Non-pigmented ciliary epithelial cell (primary cell): ENCODE data around the gene MAST4.

Experiments used
- DNase-seq: peaks from one replicate; pipeline ENCODE4 v3.0.0-alpha.2; 2010; ENCODE audit warnings: low read depth

MAST4 gene

DNA sequence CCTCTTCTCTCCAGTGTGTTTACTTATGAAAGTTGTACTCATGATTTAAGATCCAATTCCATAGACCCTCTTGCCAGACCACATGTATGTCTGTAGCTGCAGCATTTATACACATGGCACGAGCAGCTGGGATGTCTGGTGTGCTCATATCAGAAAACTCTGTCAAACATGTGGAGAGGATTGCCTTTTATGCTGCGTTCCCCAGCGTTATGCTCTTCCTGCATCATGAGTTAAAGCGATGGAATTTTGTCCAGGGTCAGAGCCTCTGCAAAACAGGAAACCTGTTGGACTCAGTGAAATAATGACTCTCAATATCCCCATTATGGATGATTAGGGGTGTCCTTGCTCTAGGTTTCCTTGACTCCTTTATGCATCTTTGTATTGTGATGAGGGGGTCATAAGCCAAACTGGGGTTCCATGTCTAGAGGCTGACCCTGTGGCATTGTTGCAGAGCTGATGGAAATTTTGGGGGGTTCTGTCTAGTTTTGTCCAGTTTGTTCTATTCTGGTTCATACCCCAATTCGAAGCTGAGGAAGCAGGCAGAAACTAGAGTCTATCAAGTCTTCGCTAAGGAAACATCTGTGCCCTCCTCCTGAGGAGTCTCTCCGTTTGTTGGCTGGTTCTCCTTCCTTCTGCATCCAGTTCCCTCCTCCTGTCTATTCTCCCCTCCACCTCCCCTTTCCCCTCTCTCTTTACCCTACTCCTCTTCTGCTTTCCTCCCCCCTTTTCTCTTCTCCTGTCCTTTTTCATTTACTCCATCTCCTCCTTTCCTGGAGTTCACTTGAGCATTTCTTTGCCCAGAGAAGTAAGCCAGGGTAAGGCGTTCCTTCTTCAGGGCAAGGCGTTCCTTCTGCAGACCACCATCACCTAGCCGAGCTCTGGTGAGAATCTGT lies 252.8 kb downstream of the MAST4 start:
- DNase-seq, result no peak

DNA sequence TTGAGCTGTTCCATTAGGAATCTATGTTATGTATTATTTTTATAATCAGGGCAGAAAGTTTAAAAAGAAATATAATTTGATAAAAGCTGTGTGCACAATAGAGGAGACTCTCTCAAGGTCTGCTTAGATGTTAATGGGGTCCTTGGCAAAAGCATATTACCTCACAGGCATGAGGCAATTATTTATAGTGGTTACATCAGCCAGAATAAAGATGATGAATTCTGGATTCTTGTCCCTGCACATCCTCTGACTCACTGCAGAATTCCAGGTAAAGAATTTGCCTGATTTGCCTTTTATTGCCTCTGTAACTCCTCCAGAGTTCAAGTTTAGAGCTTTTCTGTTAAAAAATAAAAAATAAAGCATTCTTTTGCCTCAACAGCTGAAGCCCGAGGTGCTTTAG lies 253.6 kb downstream of the MAST4 start:
- DNase-seq, result no peak

GRCh38 chr5:66850354-66851075 lies 254.3 kb downstream of the MAST4 start:
- no peak for DNase-seq

GRCh38 chr5:66851306-66851705 lies 255.1 kb downstream of the MAST4 start:
- DNase-seq, result no peak

DNA sequence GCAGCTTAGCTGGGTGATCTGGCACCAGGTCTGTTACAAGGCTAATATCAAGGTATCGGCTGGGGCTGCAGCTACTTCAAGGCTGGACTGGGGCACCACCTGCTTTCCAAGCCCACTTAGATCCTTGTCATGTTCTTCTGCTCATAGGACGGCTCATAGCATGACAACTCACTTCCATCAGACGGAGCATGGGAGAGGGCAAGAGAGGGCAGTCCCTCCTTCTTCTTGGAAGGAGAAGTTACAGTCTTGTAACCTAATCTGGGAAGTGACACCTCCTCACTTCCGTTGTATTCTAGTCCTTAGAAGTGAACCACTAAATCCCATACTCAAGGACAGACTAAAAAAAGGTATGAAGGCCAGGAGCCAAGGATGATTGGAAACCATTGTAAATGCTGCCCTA lies 258.2 kb downstream of the MAST4 start:
- DNase-seq, result no peak

GRCh38 chr5:66856041-66856805 lies 260.0 kb downstream of the MAST4 start:
- DNase-seq, result no peak

DNA sequence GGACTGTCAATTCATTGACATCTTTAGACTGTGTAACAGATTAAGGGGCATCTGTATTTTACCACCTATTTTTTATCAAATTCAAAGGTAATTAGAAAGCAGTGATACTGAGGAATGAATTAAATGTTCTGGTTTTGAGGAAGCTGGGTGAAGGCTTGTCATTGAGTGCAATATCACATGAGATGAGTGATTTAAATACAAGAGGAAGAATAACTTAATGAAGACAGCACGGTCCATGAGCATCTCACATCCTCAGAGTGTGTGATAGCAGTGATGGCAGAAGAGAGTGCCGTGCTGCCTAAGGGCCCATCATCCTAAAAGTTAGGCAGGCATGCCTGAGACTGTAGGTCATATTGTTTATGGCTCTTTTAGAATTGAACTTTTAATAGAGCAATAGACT lies 263.3 kb downstream of the MAST4 start:
- no peak for DNase-seq

DNA sequence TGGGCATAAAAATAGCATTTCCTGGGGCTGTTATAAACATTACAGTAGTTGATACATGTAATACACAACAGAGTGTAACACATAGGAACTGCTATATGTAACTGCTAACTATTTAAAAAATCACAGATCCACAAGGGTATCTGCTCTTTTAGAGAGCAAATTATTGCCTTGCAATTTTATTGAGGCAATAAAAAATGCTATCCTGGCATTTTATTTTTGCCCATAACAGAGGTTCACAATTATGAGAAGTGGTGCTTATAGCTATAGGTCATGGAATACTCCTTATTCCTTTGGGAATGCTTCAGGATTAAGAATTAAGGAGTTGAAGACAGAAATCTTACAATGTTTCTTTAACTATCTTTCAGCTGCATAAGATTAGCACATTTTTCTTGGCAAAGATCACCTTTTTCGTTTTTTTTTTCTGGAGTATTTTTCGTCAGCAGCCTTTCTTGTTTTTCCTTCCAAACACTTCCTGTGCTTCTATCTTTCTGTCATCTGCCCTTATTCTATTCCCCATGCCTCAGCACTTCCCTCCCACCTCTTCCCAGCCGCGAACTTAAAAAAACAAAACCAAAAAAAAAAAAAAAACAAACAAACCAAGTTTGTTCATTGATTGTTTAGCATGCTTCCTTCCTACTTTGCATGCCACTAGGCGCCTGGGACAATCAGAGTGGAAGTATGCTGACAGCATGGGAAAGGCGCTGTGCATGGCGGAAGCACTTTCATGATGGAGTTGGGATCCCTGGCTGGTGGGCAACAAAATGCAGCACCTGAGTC lies 264.2 kb downstream of the MAST4 start:
- no peak for DNase-seq

GRCh38 chr5:66861402-66861801 lies 265.2 kb downstream of the MAST4 start:
- DNase-seq, result no peak

- no peak for DNase-seq
Measured at GRCh38 chr5:66862020-66862419, 265.8 kb downstream of the MAST4 start.

- no peak for DNase-seq
Measured at GRCh38 chr5:66863243-66864170, 267.3 kb downstream of the MAST4 start.

DNA sequence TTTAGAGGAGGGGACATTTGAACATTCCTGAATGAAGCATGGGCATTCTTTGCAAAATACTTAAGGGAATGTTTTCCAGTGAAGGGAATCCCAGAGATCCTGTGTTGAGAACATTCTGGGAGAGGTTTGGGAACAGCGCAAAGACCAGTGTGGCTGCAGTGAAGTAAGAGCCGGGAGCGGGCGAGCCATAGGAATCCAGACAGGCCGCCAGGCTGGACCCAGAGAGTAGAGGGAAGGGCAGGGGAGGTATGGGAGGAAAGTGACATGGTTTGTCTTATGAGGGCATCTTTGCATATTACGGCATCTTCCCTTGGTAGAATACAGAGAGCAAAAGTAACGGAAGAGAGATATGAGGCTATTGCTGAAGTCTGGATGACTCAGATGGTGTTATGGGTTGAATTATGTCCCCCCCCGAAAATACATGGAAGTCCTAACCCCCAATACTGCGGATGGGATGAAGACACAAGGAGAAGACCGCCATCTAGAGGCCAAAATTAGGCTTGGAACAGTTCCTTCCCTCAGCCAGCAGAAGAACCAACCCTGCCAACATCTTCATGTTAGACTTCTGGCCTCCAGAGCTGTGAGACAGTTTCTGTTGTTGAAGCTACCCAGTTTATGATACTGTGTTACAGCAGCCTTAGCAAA lies 268.2 kb downstream of the MAST4 start:
- peak; percentile 44 for DNase-seq

GRCh38 chr5:66867618-66868322 lies 271.6 kb downstream of the MAST4 start:
- no peak for DNase-seq

DNA sequence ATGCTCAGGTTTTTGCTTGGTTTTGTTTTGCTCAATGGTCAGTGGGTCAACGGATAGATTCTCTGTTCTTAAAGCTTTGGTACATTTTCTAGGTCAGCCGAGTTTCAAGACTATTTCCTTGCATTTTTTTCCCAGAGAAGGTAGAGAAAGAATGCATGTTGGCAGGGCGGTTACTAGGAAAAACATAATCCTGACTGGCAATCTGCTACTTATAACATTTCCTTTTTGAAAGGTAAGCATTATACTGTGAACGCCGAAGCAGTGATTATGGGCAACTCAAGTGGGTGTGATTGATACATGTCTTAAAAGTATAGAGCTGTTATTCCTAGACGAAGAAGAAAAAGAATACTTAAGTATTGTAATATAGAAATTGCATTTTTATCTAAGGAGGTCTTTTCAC lies 273.2 kb downstream of the MAST4 start:
- no peak for DNase-seq

- no peak for DNase-seq
Measured at GRCh38 chr5:66870708-66871107, 274.5 kb downstream of the MAST4 start.

GRCh38 chr5:66871651-66872050 lies 275.5 kb downstream of the MAST4 start:
- DNase-seq, result no peak

GRCh38 chr5:66872736-66873331 lies 276.6 kb downstream of the MAST4 start:
- DNase-seq, result no peak

DNA sequence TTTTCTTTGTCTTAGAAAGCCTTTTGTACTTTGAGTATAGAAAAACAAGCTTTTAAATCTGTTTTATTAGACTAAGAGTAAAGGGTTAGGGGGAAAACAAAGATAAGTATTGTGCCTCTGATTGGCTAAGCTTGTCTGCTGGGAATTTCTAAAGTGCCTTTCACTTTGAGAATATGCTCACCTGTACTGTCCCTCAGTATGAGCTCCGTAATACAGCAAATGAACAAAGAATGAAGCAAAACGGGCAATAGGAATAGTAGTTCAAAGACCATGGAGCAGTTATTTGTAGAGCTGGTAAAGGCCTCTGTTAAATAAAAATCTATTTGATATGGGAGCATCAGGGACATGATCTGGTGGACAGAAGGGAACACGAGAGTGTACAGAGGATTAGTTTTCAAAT lies 277.8 kb downstream of the MAST4 start:
- no peak for DNase-seq

GRCh38 chr5:66875315-66875714 lies 279.1 kb downstream of the MAST4 start:
- DNase-seq, result no peak
